Naive B cell (primary cell): ENCODE measurements around the gene SLC4A3. TPM values are rescaled to one million over a fixed set of nuclear protein-coding genes. Genes with fewer than 3 reads are reported as not detected.

Experiments
- ATAC-seq, 2 donors: fragments of 150-1000 bp; cut with Tn5 transposase; 2 replicates each; pipeline ENCODE4 v1.10.0; 2021; ENCODE audit warnings: low read depth in 2 of 2, mild to moderate bottlenecking in 2 of 2, moderate library complexity in 2 of 2
- DNase-seq: peaks from one replicate; pipeline ENCODE4 v3.0.0; 2022
- H3K27ac Mint-ChIP-seq, 6 donors: one replicate each; pipeline ENCODE4 v1.8.0; 2020 to 2022; ENCODE audit warnings: mild to moderate bottlenecking in 6 of 6, mixed read lengths in 6 of 6, moderate library complexity in 5 of 6, inconsistent platforms in 2 of 6
- H3K27me3 Mint-ChIP-seq, 3 donors: one replicate each; pipeline ENCODE4 v1.8.0; 2021 to 2022; ENCODE audit warnings: mixed read lengths in 3 of 3, mild to moderate bottlenecking in 1 of 3
- H3K36me3 Mint-ChIP-seq, 2 donors: one replicate each; pipeline ENCODE4 v1.8.0; 2020 to 2022; ENCODE audit warnings: mixed read lengths in 2 of 2, inconsistent platforms in 1 of 2, mild to moderate bottlenecking in 1 of 2
- H3K4me1 Mint-ChIP-seq, 3 donors: one replicate each; pipeline ENCODE4 v1.8.0; 2020 to 2022; ENCODE audit warnings: mixed read lengths in 3 of 3, inconsistent platforms in 1 of 3, mild to moderate bottlenecking in 1 of 3, moderate library complexity in 1 of 3
- H3K4me3 Mint-ChIP-seq, 8 donors: one replicate each; pipeline ENCODE4 v1.8.0; 2020 to 2022; ENCODE audit warnings: mild to moderate bottlenecking in 8 of 8, mixed read lengths in 8 of 8, moderate library complexity in 8 of 8, inconsistent platforms in 2 of 8
- H3K9me3 Mint-ChIP-seq, 7 donors: one replicate each; pipeline ENCODE4 v1.8.0; 2020 to 2022; ENCODE audit warnings: mixed read lengths in 7 of 7, mild to moderate bottlenecking in 5 of 7, inconsistent platforms in 2 of 7, moderate library complexity in 1 of 7
- polyA plus RNA-seq, 6 donors: library from polyadenylated mRNA; unstranded; fragments of 300-500 nt; fragmentation: Illumina TruSeq; gene quantifications; one replicate each; pipeline ENCODE4 v1.2.3, GENCODE V29; 2021; ENCODE audit warnings: low read depth in 6 of 6

Gene SLC4A3
- polyA plus RNA-seq, 6 donors from 2014 or later, result not detected

DNA sequence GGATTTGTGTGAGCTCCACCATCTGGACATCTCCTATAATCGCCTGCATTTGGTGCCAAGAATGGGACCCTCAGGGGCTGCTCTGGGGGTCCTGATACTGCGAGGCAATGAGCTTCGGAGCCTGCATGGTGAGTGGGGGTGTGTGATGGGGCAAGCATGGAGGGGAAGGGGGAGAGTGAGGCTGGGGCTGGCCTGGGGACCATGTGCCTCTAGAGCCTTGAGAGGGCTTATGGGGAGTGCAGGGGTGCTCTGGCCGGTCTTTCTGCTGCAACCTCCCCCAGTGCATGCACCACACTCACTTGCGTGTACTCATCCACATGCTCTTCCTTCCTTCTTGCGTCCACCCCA, 21.8 kb upstream of the SLC4A3 start:
- ATAC-seq (no peak), DNase-seq (no peak)
- H3K9me3 Mint-ChIP-seq, result no peaks in the 10 kb centered on the region
- no peaks in the 10 kb centered on the region for H3K27me3 Mint-ChIP-seq
- H3K4me3 Mint-ChIP-seq, result no peak overlapping the region
- peaks cover 20 to 35% of the 10 kb centered on the region in 2 donors for H3K36me3 Mint-ChIP-seq
- H3K4me1 Mint-ChIP-seq, result peaks cover 11 to 15% (median 13%) of the 10 kb centered on the region in 3 donors
- no peak overlapping the region for H3K27ac Mint-ChIP-seq

GRCh38 chr2:219607931-219608330, 19.5 kb upstream of the SLC4A3 start:
- DNase-seq (no peak), ATAC-seq (no peak)
- Mint-ChIP-seq H3K27me3 (no peaks in the 10 kb centered on the region), H3K4me1 (peaks cover 25 to 27% (median 25%) of the 10 kb centered on the region in 3 donors), H3K27ac (no peak overlapping the region), H3K4me3 (no peak overlapping the region), H3K9me3 (no peaks in the 10 kb centered on the region), H3K36me3 (peaks cover 26 to 29% of the 10 kb centered on the region in 2 donors)

DNA sequence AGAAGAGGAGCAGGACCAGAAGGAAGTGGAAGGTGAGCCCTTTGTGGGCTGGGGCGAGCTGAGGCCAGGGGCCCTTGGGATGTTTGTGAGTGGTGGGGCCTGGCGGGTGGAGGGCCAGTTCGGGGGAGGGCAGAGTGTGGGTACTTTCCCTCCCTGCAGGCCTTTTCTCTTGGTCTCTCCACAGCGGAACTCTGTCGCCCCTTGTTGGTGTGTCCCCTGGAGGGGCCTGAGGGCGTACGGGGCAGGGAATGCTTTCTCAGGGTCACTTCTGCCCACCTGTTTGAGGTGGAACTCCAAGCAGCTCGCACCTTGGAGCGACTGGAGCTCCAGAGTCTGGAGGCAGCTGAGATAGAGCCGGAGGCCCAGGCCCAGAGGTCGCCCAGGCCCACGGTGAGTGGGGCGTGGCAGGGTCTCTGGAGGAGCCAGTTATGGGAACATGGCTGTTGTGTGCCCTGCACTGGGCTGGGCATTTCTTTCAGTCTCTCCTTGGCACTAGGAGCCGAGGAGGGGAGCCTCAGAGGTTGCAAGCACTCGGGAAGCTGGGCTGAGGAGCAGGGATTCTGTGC, 18.9 kb upstream of the SLC4A3 start:
- Mint-ChIP-seq H3K4me1 (peaks cover 26 to 28% (median 27%) of the 10 kb centered on the region in 3 donors), H3K9me3 (no peaks in the 10 kb centered on the region), H3K27me3 (no peaks in the 10 kb centered on the region), H3K36me3 (peaks cover 26 to 29% of the 10 kb centered on the region in 2 donors), H3K27ac (no peak overlapping the region), H3K4me3 (no peak overlapping the region)
- DNase-seq (no peak), ATAC-seq (no peak)

DNA sequence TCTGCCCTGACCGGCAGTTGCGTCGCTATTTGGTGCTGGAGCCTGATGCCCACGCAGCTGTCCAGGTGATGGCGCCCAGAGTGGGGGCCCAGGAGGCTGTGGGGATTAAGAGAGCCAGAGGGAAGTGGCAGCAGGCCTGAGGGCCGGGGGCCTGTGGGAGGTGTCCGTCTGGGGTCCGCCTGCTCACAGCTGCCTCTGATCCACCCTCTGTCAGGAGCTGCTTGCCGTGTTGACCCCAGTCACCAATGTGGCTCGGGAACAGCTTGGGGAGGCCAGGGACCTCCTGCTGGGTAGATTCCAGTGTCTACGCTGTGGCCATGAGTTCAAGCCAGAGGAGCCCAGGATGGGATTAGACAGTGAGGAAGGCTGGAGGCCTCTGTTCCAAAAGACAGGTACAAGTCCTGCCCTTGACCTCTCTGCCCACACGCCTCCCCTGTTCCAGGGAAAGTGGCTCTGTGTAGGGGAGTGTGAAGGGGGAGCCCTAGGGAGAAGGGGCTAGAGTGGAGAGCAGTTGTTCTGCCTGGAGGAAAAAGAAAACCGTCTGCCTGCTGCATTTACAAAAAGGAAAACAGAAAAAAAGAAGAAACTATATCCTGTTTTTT, 18.2 kb upstream of the SLC4A3 start:
- H3K27me3 Mint-ChIP-seq, result no peaks in the 10 kb centered on the region
- H3K36me3 Mint-ChIP-seq, result peaks cover 23 to 29% of the 10 kb centered on the region in 2 donors
- peaks cover 18 to 22% (median 19%) of the 10 kb centered on the region in 3 donors for H3K4me1 Mint-ChIP-seq
- peak overlapping the region in 1 of 8 donors; percentile 25 for H3K4me3 Mint-ChIP-seq
- no peak overlapping the region for H3K27ac Mint-ChIP-seq
- no peaks in the 10 kb centered on the region for H3K9me3 Mint-ChIP-seq
- no peak for ATAC-seq
- DNase-seq, result no peak

DNA sequence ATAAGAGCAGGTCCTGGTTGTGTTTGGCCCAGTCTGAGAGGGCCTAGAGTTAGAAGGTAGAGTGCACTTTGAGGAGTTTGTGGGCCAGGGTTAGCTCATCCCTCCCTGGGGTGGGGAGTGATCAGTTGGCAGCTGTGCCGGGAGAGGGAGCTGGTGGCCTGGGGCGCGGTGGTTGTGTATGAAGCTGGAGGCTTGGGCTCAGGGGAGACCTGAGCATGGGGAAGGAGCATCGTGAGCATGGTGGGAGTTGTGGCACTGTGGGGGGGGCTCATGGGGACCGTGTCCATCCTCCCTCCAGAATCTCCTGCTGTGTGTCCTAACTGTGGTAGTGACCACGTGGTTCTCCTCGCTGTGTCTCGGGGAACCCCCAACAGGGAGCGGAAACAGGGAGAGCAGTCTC, 16.1 kb upstream of the SLC4A3 start:
- DNase-seq (no peak), ATAC-seq (no peak)
- H3K27ac Mint-ChIP-seq, result peak overlapping the region in 2 of 6 donors; percentile 62 to 93
- peak overlapping the region in 1 of 8 donors; percentile 27 for H3K4me3 Mint-ChIP-seq
- H3K4me1 Mint-ChIP-seq, result peaks cover 13 to 22% (median 15%) of the 10 kb centered on the region in 3 donors
- H3K9me3 Mint-ChIP-seq, result no peaks in the 10 kb centered on the region
- peaks cover 25 to 29% of the 10 kb centered on the region in 2 donors for H3K36me3 Mint-ChIP-seq
- H3K27me3 Mint-ChIP-seq, result no peaks in the 10 kb centered on the region

GRCh38 chr2:219611866-219612576, 15.4 kb upstream of the SLC4A3 start:
- ATAC-seq (no peak), DNase-seq (no peak)
- Mint-ChIP-seq H3K4me3 (peak overlapping the region in 6 of 8 donors; percentile 2 to 78 (median 46)), H3K27me3 (no peaks in the 10 kb centered on the region), H3K27ac (peak overlapping the region in 5 of 6 donors; percentile 72 to 91 (median 76)), H3K9me3 (no peaks in the 10 kb centered on the region), H3K4me1 (peaks cover 13 to 22% (median 15%) of the 10 kb centered on the region in 3 donors), H3K36me3 (peaks cover 25% of the 10 kb centered on the region in 2 donors)

- Mint-ChIP-seq H3K27me3 (no peaks in the 10 kb centered on the region), H3K4me3 (peak overlapping the region in 7 of 8 donors; percentile 4 to 78 (median 52)), H3K27ac (peak overlapping the region; percentile 72 to 91 (median 77)), H3K36me3 (peaks cover 24 to 25% of the 10 kb centered on the region in 2 donors), H3K9me3 (no peaks in the 10 kb centered on the region), H3K4me1 (peaks cover 13 to 22% (median 15%) of the 10 kb centered on the region in 3 donors)
- DNase-seq (peak; percentile 42), ATAC-seq (peak; percentile 92 to 97)
These were observed 14.7 kb upstream of the SLC4A3 start for GRCh38 chr2:219612577-219613286.

- peaks cover 24 to 25% of the 10 kb centered on the region in 2 donors for H3K36me3 Mint-ChIP-seq
- H3K27me3 Mint-ChIP-seq, result no peaks in the 10 kb centered on the region
- H3K9me3 Mint-ChIP-seq, result no peaks in the 10 kb centered on the region
- peak overlapping the region in 1 of 8 donors; percentile 48 for H3K4me3 Mint-ChIP-seq
- DNase-seq (no peak), ATAC-seq (no peak)
- H3K27ac Mint-ChIP-seq, result peak overlapping the region in 1 of 6 donors; percentile 75
- H3K4me1 Mint-ChIP-seq, result peaks cover 13 to 22% (median 15%) of the 10 kb centered on the region in 3 donors
These were observed 13.9 kb upstream of the SLC4A3 start for GRCh38 chr2:219613461-219614070.

DNA sequence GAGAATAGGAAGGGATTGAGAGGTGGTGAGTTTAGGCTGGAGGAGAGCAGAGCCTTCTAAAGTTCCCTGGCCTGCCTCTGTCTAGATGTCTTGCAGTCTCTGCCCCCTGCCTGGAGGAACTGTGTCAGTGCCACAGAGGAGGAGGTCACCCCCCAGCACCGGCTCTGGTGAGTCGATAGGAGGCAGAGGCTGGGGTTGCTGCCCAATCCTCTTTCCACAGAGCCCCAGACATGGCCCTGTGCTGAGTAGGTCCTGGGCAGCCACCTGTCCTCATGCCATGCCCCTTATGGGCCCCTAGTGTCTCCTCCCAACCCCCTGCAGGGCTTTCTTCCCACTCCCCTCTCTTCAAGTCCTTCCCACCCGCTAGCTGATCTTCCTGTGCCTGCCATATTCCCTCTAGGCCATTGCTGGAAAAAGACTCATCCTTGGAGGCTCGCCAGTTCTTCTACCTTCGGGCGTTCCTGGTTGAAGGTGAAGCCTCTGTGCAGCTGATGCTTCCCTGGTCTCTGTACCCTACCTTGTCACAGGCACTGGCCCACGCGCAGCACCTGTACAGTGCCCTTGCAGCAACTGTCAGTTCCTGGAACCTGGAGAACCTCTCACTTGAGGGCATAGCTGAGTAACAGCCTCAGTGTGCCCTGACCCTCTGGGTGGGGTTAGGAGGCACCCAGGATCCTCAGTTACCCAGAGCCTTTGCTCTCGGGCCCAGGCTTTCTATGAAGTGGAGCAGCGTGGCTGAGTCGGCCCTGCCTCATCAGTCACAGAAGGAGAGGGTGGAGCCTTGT, 13.2 kb upstream of the SLC4A3 start:
- Mint-ChIP-seq H3K9me3 (no peaks in the 10 kb centered on the region), H3K4me3 (no peak overlapping the region), H3K27ac (peak overlapping the region in 1 of 6 donors; percentile 80), H3K36me3 (peaks cover 24 to 25% of the 10 kb centered on the region in 2 donors), H3K4me1 (peaks cover 13 to 22% (median 15%) of the 10 kb centered on the region in 3 donors), H3K27me3 (no peaks in the 10 kb centered on the region)
- ATAC-seq (no peak), DNase-seq (no peak)

- Mint-ChIP-seq H3K27me3 (no peaks in the 10 kb centered on the region), H3K4me3 (no peak overlapping the region), H3K4me1 (peaks cover 13 to 22% (median 15%) of the 10 kb centered on the region in 3 donors), H3K36me3 (peaks cover 18 to 25% of the 10 kb centered on the region in 2 donors), H3K9me3 (no peaks in the 10 kb centered on the region), H3K27ac (peak overlapping the region in 1 of 6 donors; percentile 62)
- DNase-seq (no peak), ATAC-seq (no peak)
These were observed 12.4 kb upstream of the SLC4A3 start for GRCh38 chr2:219615036-219615435.

- ATAC-seq (no peak), DNase-seq (no peak)
- Mint-ChIP-seq H3K9me3 (no peaks in the 10 kb centered on the region), H3K36me3 (peaks cover 14 to 22% of the 10 kb centered on the region in 2 donors), H3K27me3 (no peaks in the 10 kb centered on the region), H3K27ac (no peak overlapping the region), H3K4me3 (no peak overlapping the region), H3K4me1 (peaks cover 13 to 21% (median 15%) of the 10 kb centered on the region in 3 donors)
These were observed 11.5 kb upstream of the SLC4A3 start for GRCh38 chr2:219615894-219616293.

- H3K27ac Mint-ChIP-seq, result peak overlapping the region in 1 of 6 donors; percentile 78
- H3K27me3 Mint-ChIP-seq, result peaks cover 0 to 5% (median 4%) of the 10 kb centered on the region in 3 donors
- DNase-seq (no peak), ATAC-seq (no peak)
- peaks cover 9 to 15% of the 10 kb centered on the region in 2 donors for H3K36me3 Mint-ChIP-seq
- H3K4me3 Mint-ChIP-seq, result no peak overlapping the region
- no peaks in the 10 kb centered on the region for H3K9me3 Mint-ChIP-seq
- peaks cover 12 to 16% (median 15%) of the 10 kb centered on the region in 3 donors for H3K4me1 Mint-ChIP-seq
These were observed 10.9 kb upstream of the SLC4A3 start for GRCh38 chr2:219616550-219616949.
